ENCODE measurements around the gene CSN1S1. TPM values are rescaled to one million over a fixed set of nuclear protein-coding genes. Genes with fewer than 3 reads are reported as not detected.
"Not testable (repeated sequence)": the region's sequence is repeated elsewhere in the genome, so short reads cannot be mapped to it uniquely, and the experiment has no call there.

The CSN1S1 gene
- total RNA-seq, 2 donors from 2014 or later = not detected

GRCh38 chr4:69920874-69921273 is 10.0 kb upstream of the CSN1S1 start:
- H3K4me3 ChIP-seq = no peak overlapping the region
- H3K9me3 ChIP-seq = no peaks in the 10 kb centered on the region
- DNase-seq = no peak
- no peak overlapping the region for H3K27ac ChIP-seq
- intact Hi-C loops (cut with DNase I) = no loop called here
- H3K9ac ChIP-seq (ENCODE audit: low read depth in 2 of 2, low read length in 2 of 2) = no peak overlapping the region
- no peaks in the 10 kb centered on the region for H3K36me3 ChIP-seq
- H3K4me1 ChIP-seq = no peaks in the 10 kb centered on the region
- no peaks in the 10 kb centered on the region for H3K27me3 ChIP-seq
- no peak for TF ChIP-seq CTCF (IDR thresholded peaks at IDR 0.05)

- H3K4me1 ChIP-seq; H3K9ac ChIP-seq (ENCODE audit: low read depth in 2 of 2, low read length in 2 of 2); H3K9me3 ChIP-seq; H3K27ac ChIP-seq; H3K36me3 ChIP-seq; intact Hi-C loops (cut with DNase I); H3K27me3 ChIP-seq; H3K4me3 ChIP-seq; DNase-seq: not testable (repeated sequence)
Measured at GRCh38 chr4:69923782-69924410, 7.0 kb upstream of the CSN1S1 start.

GRCh38 chr4:69934150-69934549 is 3.3 kb downstream of the CSN1S1 start:
- no peaks in the 10 kb centered on the region for H3K4me1 ChIP-seq
- TF ChIP-seq CTCF (IDR thresholded peaks at IDR 0.05) = no peak
- no peaks in the 10 kb centered on the region for H3K36me3 ChIP-seq
- no peak overlapping the region for H3K27ac ChIP-seq
- DNase-seq = no peak
- no peaks in the 10 kb centered on the region for H3K27me3 ChIP-seq
- H3K4me3 ChIP-seq = no peak overlapping the region
- intact Hi-C loops (cut with DNase I) = no loop called here
- H3K9me3 ChIP-seq = no peaks in the 10 kb centered on the region
- H3K9ac ChIP-seq (ENCODE audit: low read depth in 2 of 2, low read length in 2 of 2) = no peak overlapping the region

DNA sequence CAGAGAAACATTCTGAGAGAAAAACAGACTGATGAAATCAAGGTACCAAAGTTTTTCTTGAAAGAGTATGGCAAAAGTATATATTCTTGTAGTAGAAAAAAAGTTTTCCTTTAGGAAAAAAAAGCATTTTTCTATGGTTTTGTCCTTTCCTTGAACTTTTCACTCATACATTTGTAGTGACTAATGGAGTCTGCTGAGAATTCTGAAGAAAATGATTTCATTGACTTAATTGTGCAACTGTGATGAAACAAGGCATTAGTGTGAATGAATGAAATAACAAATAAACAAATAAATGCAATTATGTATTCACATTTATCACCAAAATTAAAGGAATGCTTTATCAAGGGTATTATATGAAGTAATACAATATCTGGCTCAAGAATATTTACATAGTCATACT is 5.7 kb downstream of the CSN1S1 start:
- Histone ChIP-seq H3K9me3 (no peaks in the 10 kb centered on the region), H3K36me3 (no peaks in the 10 kb centered on the region), H3K27ac (no peak overlapping the region), H3K9ac (ENCODE audit: low read depth in 2 of 2, low read length in 2 of 2) (no peak overlapping the region), H3K4me3 (no peak overlapping the region), H3K4me1 (no peaks in the 10 kb centered on the region), H3K27me3 (no peaks in the 10 kb centered on the region)
- no peak for DNase-seq
- intact Hi-C loops (cut with DNase I) = no loop called here
- no peak for TF ChIP-seq CTCF (IDR thresholded peaks at IDR 0.05)

DNA sequence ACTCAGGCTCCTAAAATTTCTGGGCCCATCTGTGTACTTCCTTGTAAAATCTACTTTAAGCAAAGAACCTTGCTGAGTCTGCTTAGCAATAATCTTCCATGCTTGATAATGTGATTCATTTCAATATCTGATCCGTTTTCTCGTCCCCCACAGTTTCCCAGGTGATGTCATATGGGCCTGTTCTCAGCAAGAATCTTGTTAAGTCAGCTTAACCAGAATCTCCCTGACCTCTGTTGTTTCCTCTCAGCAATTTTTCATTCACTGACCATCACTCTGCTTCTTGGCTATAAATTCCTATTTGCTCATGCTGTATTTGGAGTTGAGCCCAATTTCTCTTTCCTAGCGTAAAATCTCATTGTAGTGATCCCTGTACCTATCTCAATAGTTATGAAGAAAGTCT is 20.7 kb downstream of the CSN1S1 start:
- intact Hi-C loops (cut with DNase I) = no loop called here
- TF ChIP-seq CTCF (IDR thresholded peaks at IDR 0.05) = no peak
- no peak overlapping the region for H3K9ac ChIP-seq (ENCODE audit: low read depth in 2 of 2, low read length in 2 of 2)
- H3K27ac ChIP-seq = no peak overlapping the region
- no peak for DNase-seq
- H3K36me3 ChIP-seq = no peaks in the 10 kb centered on the region
- no peaks in the 10 kb centered on the region for H3K9me3 ChIP-seq
- no peaks in the 10 kb centered on the region for H3K27me3 ChIP-seq
- no peaks in the 10 kb centered on the region for H3K4me1 ChIP-seq
- H3K4me3 ChIP-seq = no peak overlapping the region

DNA sequence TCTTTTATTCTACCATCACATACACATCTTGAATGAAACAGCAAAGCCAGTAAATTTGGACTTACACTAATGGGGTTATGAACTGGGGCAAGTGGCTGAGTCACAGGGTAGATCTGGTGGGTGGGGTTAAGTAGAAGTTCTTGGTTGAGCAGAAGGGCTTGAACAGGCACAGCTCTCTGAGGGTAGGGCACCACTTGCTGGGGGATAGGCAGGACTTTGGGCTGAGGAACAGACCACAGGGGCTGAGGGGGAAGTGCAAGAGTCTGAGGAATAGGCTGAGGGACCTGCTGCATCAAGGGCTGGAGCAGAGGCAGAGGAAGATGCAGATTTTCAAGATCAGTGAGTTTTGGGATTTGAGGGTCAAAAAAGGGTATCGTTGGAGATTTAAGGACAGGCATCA is 26.3 kb downstream of the CSN1S1 start:
- no peak overlapping the region for H3K4me3 ChIP-seq
- no peak for DNase-seq
- no peaks in the 10 kb centered on the region for H3K27me3 ChIP-seq
- H3K36me3 ChIP-seq = no peaks in the 10 kb centered on the region
- H3K4me1 ChIP-seq = no peaks in the 10 kb centered on the region
- H3K9ac ChIP-seq (ENCODE audit: low read depth in 2 of 2, low read length in 2 of 2) = no peak overlapping the region
- H3K9me3 ChIP-seq = no peaks in the 10 kb centered on the region
- no peak overlapping the region for H3K27ac ChIP-seq
- intact Hi-C loops (cut with DNase I) = no loop called here
- TF ChIP-seq CTCF (IDR thresholded peaks at IDR 0.05) = no peak
